ENCODE measurements around the gene AQP3. TPM values are rescaled to one million over a fixed set of nuclear protein-coding genes. Genes with fewer than 3 reads are reported as not detected.
A peak's percentile ranks its signal among the peaks of the same experiment; 100 is the strongest.
"Not testable (repeated sequence)": the region's sequence is repeated elsewhere in the genome, so short reads cannot be mapped to it uniquely, and the experiment has no call there.

The AQP3 gene
- 6.3 and 6.9 TPM in 2 replicates for total RNA-seq
- long read RNA-seq, transcript AQP3-201 (6 exons, 1,871 nt): major isoform, 5 of 5 reads
- long read RNA-seq, partial matches to known transcripts: 0 of 5 reads
- long read RNA-seq, other reads (novel, unspliced or antisense): 0 of 5 reads

DNA sequence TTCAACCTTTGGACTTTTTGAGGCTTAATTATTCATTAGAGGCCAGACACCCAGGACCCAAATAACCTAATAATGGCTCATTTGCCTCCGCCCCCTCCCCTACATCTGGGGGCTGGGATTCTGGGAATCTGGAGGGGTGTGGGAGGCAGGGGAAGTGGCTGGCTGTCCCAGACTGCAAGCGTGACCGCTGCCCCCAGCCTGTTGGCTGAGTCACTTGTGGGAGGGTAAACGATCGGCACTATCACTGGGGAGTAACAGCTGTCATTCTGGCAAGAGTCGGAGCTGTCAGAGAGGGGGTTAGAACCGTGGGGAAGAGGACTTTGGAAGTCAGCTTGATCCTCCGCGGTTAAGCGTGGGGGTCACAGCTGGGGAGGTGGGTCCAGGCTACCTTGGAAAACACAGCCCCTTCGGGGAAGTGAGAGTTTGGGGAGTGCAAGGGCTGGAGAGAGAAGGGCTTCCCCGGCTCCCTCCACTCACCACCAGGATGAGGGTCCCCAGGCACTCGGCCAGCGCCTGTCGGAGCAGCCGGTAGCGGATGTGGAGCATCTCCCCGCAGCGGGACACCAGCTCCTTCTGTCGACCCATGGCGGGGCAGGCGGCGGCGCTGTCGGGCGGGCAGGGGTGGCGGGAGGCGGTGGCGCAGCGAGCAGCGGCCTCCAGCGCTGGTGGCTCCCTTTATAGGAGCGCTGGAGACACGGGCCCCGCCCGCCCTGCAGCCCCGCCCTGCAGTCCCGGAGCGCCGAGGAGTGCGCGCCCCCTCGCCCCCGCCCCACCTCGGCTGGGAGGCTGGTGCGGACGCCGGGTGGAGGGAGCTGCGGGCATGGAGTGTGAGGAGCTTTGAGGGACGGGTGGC lies at the start of gene AQP3:
AQP3 (minus strand) TSS at position 648 of the 853 bp plus-strand sequence; CDS start at position 585, 63 bp downstream.
- peaks cover 25% of the 10 kb centered on the region for H3K27me3 Mint-ChIP-seq
- H3K4me3 Mint-ChIP-seq (ENCODE audit: low read depth): peak within 1 kb of the TSS; percentile 65
- TF ChIP-seq, protein P1, sequence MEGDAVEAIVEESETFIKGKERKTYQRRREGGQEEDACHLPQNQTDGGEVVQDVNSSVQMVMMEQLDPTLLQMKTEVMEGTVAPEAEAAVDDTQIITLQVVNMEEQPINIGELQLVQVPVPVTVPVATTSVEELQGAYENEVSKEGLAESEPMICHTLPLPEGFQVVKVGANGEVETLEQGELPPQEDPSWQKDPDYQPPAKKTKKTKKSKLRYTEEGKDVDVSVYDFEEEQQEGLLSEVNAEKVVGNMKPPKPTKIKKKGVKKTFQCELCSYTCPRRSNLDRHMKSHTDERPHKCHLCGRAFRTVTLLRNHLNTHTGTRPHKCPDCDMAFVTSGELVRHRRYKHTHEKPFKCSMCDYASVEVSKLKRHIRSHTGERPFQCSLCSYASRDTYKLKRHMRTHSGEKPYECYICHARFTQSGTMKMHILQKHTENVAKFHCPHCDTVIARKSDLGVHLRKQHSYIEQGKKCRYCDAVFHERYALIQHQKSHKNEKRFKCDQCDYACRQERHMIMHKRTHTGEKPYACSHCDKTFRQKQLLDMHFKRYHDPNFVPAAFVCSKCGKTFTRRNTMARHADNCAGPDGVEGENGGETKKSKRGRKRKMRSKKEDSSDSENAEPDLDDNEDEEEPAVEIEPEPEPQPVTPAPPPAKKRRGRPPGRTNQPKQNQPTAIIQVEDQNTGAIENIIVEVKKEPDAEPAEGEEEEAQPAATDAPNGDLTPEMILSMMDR (IDR thresholded peaks at IDR 0.05; ENCODE audit: unreplicated experiment): peak; percentile 19
- DNase-seq (ENCODE audit: low spot score, unreplicated experiment): peak; percentile 36
- H3K36me3 Mint-ChIP-seq (ENCODE audit: insufficient read depth): no peaks in the 10 kb centered on the region
- H3K4me1 Mint-ChIP-seq (ENCODE audit: low read depth): peaks cover 28% of the 10 kb centered on the region
- peak within 1 kb of the TSS; percentile 89 for H3K27ac Mint-ChIP-seq
- H3K9me3 Mint-ChIP-seq (ENCODE audit: low read depth): no peaks in the 10 kb centered on the region

DNA sequence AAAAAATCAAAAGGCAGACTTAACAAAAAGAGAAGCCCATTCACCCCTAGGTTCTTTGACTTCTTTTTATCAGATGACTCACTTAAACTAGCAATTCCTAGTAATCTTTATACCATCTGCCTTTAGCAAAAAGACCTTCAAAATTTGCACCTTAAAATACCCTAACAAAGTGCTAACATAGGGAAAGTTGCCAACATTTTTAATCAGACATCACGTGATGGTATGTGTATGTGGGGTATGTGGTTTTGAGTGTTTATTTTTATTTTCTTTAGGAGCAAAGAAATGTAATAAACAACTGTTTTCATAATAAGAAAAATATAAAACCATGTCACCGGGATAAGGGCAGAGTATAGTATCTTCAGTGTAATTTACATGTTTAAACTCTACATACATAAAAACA lies 46.4 kb upstream of the AQP3 start:
- DNase-seq (ENCODE audit: low spot score, unreplicated experiment); H3K27ac Mint-ChIP-seq; H3K4me3 Mint-ChIP-seq (ENCODE audit: low read depth); H3K36me3 Mint-ChIP-seq (ENCODE audit: insufficient read depth); H3K9me3 Mint-ChIP-seq (ENCODE audit: low read depth); H3K27me3 Mint-ChIP-seq: not testable (repeated sequence)
- peaks cover 14% of the 10 kb centered on the region for H3K4me1 Mint-ChIP-seq (ENCODE audit: low read depth)

DNA sequence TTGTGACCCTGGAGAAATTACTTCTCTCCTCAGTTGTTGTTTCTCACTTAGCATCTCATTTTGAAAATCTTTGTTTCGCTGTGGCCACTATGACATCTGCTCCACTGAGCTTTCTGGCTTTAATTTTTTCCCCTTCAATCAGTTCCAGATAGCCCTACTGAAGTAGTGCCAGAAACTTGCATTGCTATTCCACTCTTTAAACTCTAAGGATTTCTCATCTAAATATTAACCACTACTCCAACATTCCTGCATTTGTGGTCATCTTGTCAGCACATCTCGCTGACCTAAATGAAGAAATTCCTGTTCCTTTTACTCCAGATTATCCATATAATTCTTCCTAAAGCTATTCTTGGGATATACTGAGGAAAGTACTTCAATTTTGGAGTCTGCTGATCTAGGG lies 41.7 kb upstream of the AQP3 start:
- H3K4me1 Mint-ChIP-seq (ENCODE audit: low read depth): peaks cover 5% of the 10 kb centered on the region
- H3K27me3 Mint-ChIP-seq: no peaks in the 10 kb centered on the region
- H3K27ac Mint-ChIP-seq: no peak overlapping the region
- H3K36me3 Mint-ChIP-seq (ENCODE audit: insufficient read depth): no peaks in the 10 kb centered on the region
- no peaks in the 10 kb centered on the region for H3K9me3 Mint-ChIP-seq (ENCODE audit: low read depth)
- TF ChIP-seq, protein P1 (IDR thresholded peaks at IDR 0.05; ENCODE audit: unreplicated experiment): no peak
- no peak for DNase-seq (ENCODE audit: low spot score, unreplicated experiment)
- H3K4me3 Mint-ChIP-seq (ENCODE audit: low read depth): no peak overlapping the region

DNA sequence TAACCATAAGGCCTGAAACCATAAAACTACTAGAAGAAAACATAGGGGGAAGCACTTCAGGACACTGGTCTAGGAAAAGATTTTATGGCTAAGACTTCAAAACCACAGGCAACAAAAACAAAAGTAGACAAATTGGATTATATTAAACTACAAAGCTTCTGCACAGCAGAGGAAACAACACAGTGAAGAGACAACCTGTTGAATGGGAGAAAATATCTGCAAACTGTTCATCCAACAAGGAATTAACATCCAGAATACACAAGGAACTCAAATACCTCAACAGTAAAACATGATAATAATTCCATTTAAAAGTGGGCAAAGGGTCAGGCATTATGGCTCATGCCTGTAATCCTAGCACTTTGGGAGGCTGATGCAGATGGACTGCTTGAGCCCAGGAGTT lies 37.9 kb upstream of the AQP3 start:
- H3K9me3 Mint-ChIP-seq (ENCODE audit: low read depth); H3K4me1 Mint-ChIP-seq (ENCODE audit: low read depth); H3K4me3 Mint-ChIP-seq (ENCODE audit: low read depth); H3K27ac Mint-ChIP-seq; H3K36me3 Mint-ChIP-seq (ENCODE audit: insufficient read depth); H3K27me3 Mint-ChIP-seq; DNase-seq (ENCODE audit: low spot score, unreplicated experiment): not testable (repeated sequence)

DNA sequence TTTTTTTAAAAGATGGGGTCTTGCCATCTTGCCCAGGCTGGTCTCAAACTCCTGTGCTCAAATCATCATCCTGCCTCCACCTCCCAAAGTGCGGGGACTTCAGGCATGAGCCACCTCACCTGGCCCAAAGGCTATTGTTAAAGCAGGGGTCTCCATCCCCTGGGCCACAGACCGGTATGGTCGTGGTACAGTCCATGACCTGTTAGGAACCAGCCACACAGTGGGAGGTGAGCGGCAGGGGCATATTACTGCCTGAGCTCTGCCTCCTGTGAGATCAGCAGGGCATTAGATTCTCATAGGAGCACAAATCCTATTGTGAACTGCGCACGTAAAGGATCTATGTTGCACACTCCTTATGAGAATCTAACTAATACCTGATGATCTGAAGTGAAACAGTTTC lies 33.6 kb upstream of the AQP3 start:
- TF ChIP-seq, protein P1 (IDR thresholded peaks at IDR 0.05; ENCODE audit: unreplicated experiment): no peak
- Mint-ChIP-seq H3K4me1 (ENCODE audit: low read depth) (no peaks in the 10 kb centered on the region), H3K4me3 (ENCODE audit: low read depth) (no peak overlapping the region), H3K9me3 (ENCODE audit: low read depth) (no peaks in the 10 kb centered on the region), H3K27ac (no peak overlapping the region), H3K27me3 (no peaks in the 10 kb centered on the region), H3K36me3 (ENCODE audit: insufficient read depth) (no peaks in the 10 kb centered on the region)
- no peak for DNase-seq (ENCODE audit: low spot score, unreplicated experiment)

DNA sequence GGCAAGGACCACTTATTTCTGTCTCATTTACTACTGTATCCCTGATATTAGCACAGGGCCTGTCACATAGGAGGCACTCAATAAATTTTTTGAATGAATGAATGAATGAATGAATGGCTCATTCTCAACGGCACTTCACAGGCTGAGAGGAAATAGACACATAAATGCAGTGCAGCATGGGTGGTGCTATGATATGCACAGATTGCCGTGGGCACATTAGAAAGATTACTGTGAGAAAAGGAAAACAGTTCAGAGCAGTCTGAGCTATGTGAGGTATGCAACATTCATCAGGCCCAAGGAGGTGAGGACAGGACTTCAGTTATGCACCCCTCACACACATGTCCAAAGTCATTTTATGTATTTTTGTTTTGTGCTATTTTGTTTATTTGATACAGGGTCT lies 32.7 kb upstream of the AQP3 start:
- H3K4me1 Mint-ChIP-seq (ENCODE audit: low read depth): no peaks in the 10 kb centered on the region
- H3K9me3 Mint-ChIP-seq (ENCODE audit: low read depth): no peaks in the 10 kb centered on the region
- H3K27me3 Mint-ChIP-seq: no peaks in the 10 kb centered on the region
- no peak overlapping the region for H3K27ac Mint-ChIP-seq
- TF ChIP-seq, protein P1 (IDR thresholded peaks at IDR 0.05; ENCODE audit: unreplicated experiment): no peak
- H3K36me3 Mint-ChIP-seq (ENCODE audit: insufficient read depth): no peaks in the 10 kb centered on the region
- no peak overlapping the region for H3K4me3 Mint-ChIP-seq (ENCODE audit: low read depth)
- DNase-seq (ENCODE audit: low spot score, unreplicated experiment): no peak

Data from progenitor cell of endocrine pancreas (in vitro differentiated cells).